GM12878 (cell line): ENCODE results near the gene JADE2. TPM values are rescaled to one million over a fixed set of nuclear protein-coding genes. Genes with fewer than 3 reads are reported as not detected.

Experiments
- BACH1 ChIP-seq: fragments of 450-650 bp; IDR thresholded peaks from 2 replicates; pipeline ENCODE4 v1.6.1; 2017; ENCODE audit warnings: mild to moderate bottlenecking, borderline replicate concordance
- DPF2 ChIP-seq: fragments of 450-650 bp; IDR thresholded peaks from 2 replicates; pipeline ENCODE4 v1.6.1; 2017; ENCODE audit warnings: mild to moderate bottlenecking
- HDAC6 ChIP-seq: fragments of 200-600 bp; sonication (generic); IDR thresholded peaks from one replicate; pipeline ENCODE4 v1.8.0; 2017; ENCODE audit warnings: antibody characterized with exemption; ENCODE audit not compliant: unreplicated experiment
- IRF5 ChIP-seq: fragments of 450-650 bp; IDR thresholded peaks from 2 replicates; pipeline ENCODE4 v1.6.1; 2017; ENCODE audit warnings: borderline replicate concordance
- MTA3 ChIP-seq: IDR thresholded peaks from 2 replicates; pipeline ENCODE4 v1.6.1; 2012; ENCODE audit warnings: low read length, inconsistent platforms, borderline replicate concordance
- MYB ChIP-seq: fragments of 150-350 bp; IDR thresholded peaks from 2 replicates; pipeline ENCODE4 v1.6.1; 2014; ENCODE audit warnings: mild to moderate bottlenecking, low read depth, low read length, borderline replicate concordance
- PBX3 ChIP-seq: IDR thresholded peaks from 2 replicates; pipeline ENCODE4 v1.6.1; 2011; ENCODE audit warnings: mild to moderate bottlenecking, low read depth, low read length, moderate library complexity; ENCODE audit not compliant: insufficient replicate concordance
- POLR2AphosphoS5 ChIP-seq: IDR thresholded peaks from 2 replicates; pipeline ENCODE4 v1.6.1; 2011; ENCODE audit warnings: mild to moderate bottlenecking, low read length, inconsistent platforms
- RBBP5 ChIP-seq: fragments of 200-600 bp; sonication (generic); conservative IDR thresholded peaks from 2 replicates; pipeline ENCODE4 v1.6.1; 2016
- RELA ChIP-seq: fragments of 450-650 bp; IDR thresholded peaks from 2 replicates; pipeline ENCODE4 v1.8.0; 2014; ENCODE audit warnings: borderline replicate concordance; ENCODE audit not compliant: partially characterized antibody
- ZBTB4 ChIP-seq: fragments of 450-650 bp; formaldehyde crosslinking; IDR thresholded peaks from 2 replicates; pipeline ENCODE4 v1.4.0; 2022; ENCODE audit warnings: mild to moderate bottlenecking, moderate library complexity
- polyA plus RNA-seq, 11 experiments: library from polyadenylated mRNA; depleted of rRNA in 4 of 11; unstranded in 6 of 11; stranded (reverse) in 5 of 11; fragments of >200 nt; fragmentation: Nextera tagmentation in 4 of 11; fragmentation: Illumina TruSeq in 1 of 11; extraction: Ambion mirVana in 4 of 11; extraction: Trizol in 1 of 11; gene quantifications; 1 replicate in 1 of 11; 2 replicates in 10 of 11; pipeline versions ENCODE4 v1.2.1 to v1.2.3, GENCODE V29; 2011 to 2016; ENCODE audit warnings: inconsistent platforms in 2 of 11, missing spikeins in 2 of 11, low read depth in 1 of 11
- total RNA-seq, 4 experiments: library from RNA; depleted of rRNA in 3 of 4; stranded (reverse); fragments of >200 nt in 3 of 4; fragmentation: Illumina TruSeq in 1 of 4; extraction: Trizol in 1 of 4; gene quantifications; 2 replicates each; pipeline versions ENCODE4 v1.2.1 to v1.2.3, GENCODE V29; 2013 to 2021

JADE2 gene
- total and polyA plus RNA-seq, 10 of the 15 experiments (the other 5 are each of a cell fraction or from before 2014, with no cell fraction given), result 1.5 to 67.0 (median 22.4) TPM

- TF ChIP-seq PBX3 (no peak), RBBP5 (no peak), ZBTB4 (no peak), RELA (no peak), IRF5 (no peak), POLR2AphosphoS5 (no peak), DPF2 (no peak), BACH1 (no peak), HDAC6 (no peak), MYB (no peak), MTA3 (no peak)
Observed at GRCh38 chr5:134534726-134535110, 9.2 kb downstream of the JADE2 start (continued).
